H1 (cell line): ENCODE measurements around the gene CENPM. TPM values are rescaled to one million over a fixed set of nuclear protein-coding genes. Genes with fewer than 3 reads are reported as not detected.
A peak's percentile ranks its signal among the peaks of the same experiment; 100 is the strongest.

Experiments used
- CTCF ChIA-PET: fragments of 300-600 bp; sonication (Branson Sonifier 250); formaldehyde crosslinking; loops from one replicate; lab custom pipeline; 2021; ENCODE audit not compliant: partially characterized antibody; lab: Charles Lee
- POLR2A ChIA-PET: fragments of 300-600 bp; sonication (Branson Sonifier 250); formaldehyde crosslinking; loops from one replicate; lab custom pipeline; 2021; ENCODE audit warnings: inconsistent platforms; ENCODE audit not compliant: partially characterized antibody; lab: Charles Lee
- DNase-seq, 2 experiments: peaks; one replicate each; pipeline versions ENCODE4 v3.0.0 to v3.0.0-alpha.2; 2010 to 2022; ENCODE audit warnings: low spot score in 2 of 2, low read depth in 1 of 2, mixed read lengths in 1 of 2
- FAIRE-seq: peaks from 2 replicates; lab custom pipeline; 2011; peaks lifted over from hg19 to GRCh38; lab: Jason Lieb, UNC
- H2AFZ ChIP-seq: 2 replicates; pipeline ENCODE4 v1.8.1; 2012; ENCODE audit warnings: low read length, inconsistent platforms
- H2AK5ac ChIP-seq: 2 replicates; pipeline ENCODE4 v1.6.1; 2013; ENCODE audit warnings: low read depth, low read length
- H2BK120ac ChIP-seq: replicated peaks from 2 replicates; pipeline ENCODE3; 2013; ENCODE audit warnings: low read depth, low read length, inconsistent platforms
- H2BK12ac ChIP-seq: 2 replicates; pipeline ENCODE4 v1.6.1; 2013; ENCODE audit warnings: low read depth, low read length
- H2BK15ac ChIP-seq: 2 replicates; pipeline ENCODE4 v1.6.1; 2013; ENCODE audit warnings: low read length
- H2BK20ac ChIP-seq: 2 replicates; pipeline ENCODE4 v1.6.1; 2013; ENCODE audit warnings: low read length
- H2BK5ac ChIP-seq: 2 replicates; pipeline ENCODE4 v1.6.1; 2013; ENCODE audit warnings: low read depth, low read length
- H3K14ac ChIP-seq: 2 replicates; pipeline ENCODE4 v1.6.1; 2013; ENCODE audit warnings: inconsistent platforms; ENCODE audit not compliant: insufficient read length
- H3K18ac ChIP-seq: 2 replicates; pipeline ENCODE4 v1.6.1; 2013; ENCODE audit warnings: low read length; ENCODE audit errors: extremely low read depth
- H3K23ac ChIP-seq: 2 replicates; pipeline ENCODE4 v1.6.1; 2013; ENCODE audit warnings: inconsistent platforms; ENCODE audit not compliant: insufficient read length
- H3K23me2 ChIP-seq: 2 replicates; pipeline ENCODE4 v1.6.1; 2013; ENCODE audit warnings: low read depth, low read length
- H3K27ac ChIP-seq: 2 replicates; pipeline ENCODE4 v1.6.1; 2011; ENCODE audit warnings: low read depth, low read length, inconsistent platforms
- H3K27me3 ChIP-seq, 4 experiments: replicated peaks in 1 of 4; 1 replicate in 1 of 4; 2 replicates in 3 of 4; pipeline versions ENCODE4 v1.6.1 to v1.8.1; 2011 to 2013; ENCODE audit warnings: low read length in 3 of 4, mild to moderate bottlenecking in 3 of 4, inconsistent platforms in 2 of 4, mixed read lengths in 2 of 4, moderate library complexity in 1 of 4; ENCODE audit not compliant: control insufficient read depth in 3 of 4, insufficient read depth in 3 of 4; ENCODE audit errors: extremely low read depth in 1 of 4
- H3K36me3 ChIP-seq, 4 experiments: 2 replicates each; pipeline versions ENCODE4 v1.6.1 to v1.8.1; 2011 to 2013; ENCODE audit warnings: mild to moderate bottlenecking in 4 of 4, low read length in 3 of 4, moderate library complexity in 2 of 4, control low read depth in 1 of 4, inconsistent platforms in 1 of 4; ENCODE audit not compliant: insufficient read depth in 4 of 4, control insufficient read depth in 2 of 4
- H3K4ac ChIP-seq: replicated peaks from 2 replicates; pipeline ENCODE3; 2013; ENCODE audit warnings: low read length, low read depth, mixed read lengths, inconsistent platforms; ENCODE audit not compliant: insufficient read length
- H3K4me1 ChIP-seq, 4 experiments: replicated peaks in 1 of 4; 1 replicate in 1 of 4; 2 replicates in 3 of 4; pipeline versions ENCODE4 v1.6.1 to v1.8.1; 2011 to 2013; ENCODE audit warnings: low read length in 3 of 4, inconsistent platforms in 2 of 4, mixed read lengths in 1 of 4; ENCODE audit not compliant: insufficient read depth in 4 of 4, control insufficient read depth in 3 of 4
- H3K4me2 ChIP-seq, 2 experiments: 2 replicates each; pipeline versions ENCODE4 v1.6.1 to v1.8.1; 2011 to 2013; ENCODE audit warnings: low read depth in 2 of 2, low read length in 2 of 2, control low read depth in 1 of 2, inconsistent platforms in 1 of 2, mild to moderate bottlenecking in 1 of 2; ENCODE audit not compliant: insufficient read depth in 1 of 2
- H3K4me3 ChIP-seq, 4 experiments: fragments of 200-600, 300-600 bp in 1 of 4; sonication (generic), shearing (Covaris generic), sonication (Bioruptor Twin) in 1 of 4; 2 replicates each; pipeline versions ENCODE4 v1.5.1 to v1.8.1; 2011 to 2016; ENCODE audit warnings: low read length in 4 of 4, low read depth in 3 of 4, control low read depth in 2 of 4, inconsistent platforms in 2 of 4, mild to moderate bottlenecking in 2 of 4, mixed read lengths in 1 of 4, moderate library complexity in 1 of 4; ENCODE audit not compliant: insufficient read depth in 2 of 4; ENCODE audit errors: extremely low read depth in 1 of 4
- H3K56ac ChIP-seq: replicated peaks from 2 replicates; pipeline ENCODE3; 2013; ENCODE audit warnings: low read depth, mild to moderate bottlenecking, mixed read lengths, low read length, inconsistent platforms; ENCODE audit not compliant: insufficient read length
- H3K79me1 ChIP-seq: 2 replicates; pipeline ENCODE4 v1.6.1; 2013; ENCODE audit warnings: low read depth, low read length, control low read depth
- H3K79me2 ChIP-seq, 2 experiments: 2 replicates each; pipeline versions ENCODE4 v1.6.1 to v1.8.1; 2012 to 2013; ENCODE audit warnings: low read length in 2 of 2, mild to moderate bottlenecking in 2 of 2, inconsistent platforms in 1 of 2; ENCODE audit not compliant: insufficient read depth in 2 of 2, control insufficient read depth in 1 of 2
- H3K9ac ChIP-seq, 4 experiments: replicated peaks in 1 of 4; 1 replicate in 1 of 4; 2 replicates in 3 of 4; pipeline versions ENCODE4 v1.6.1 to v1.8.1; 2011 to 2013; ENCODE audit warnings: low read depth in 3 of 4, low read length in 3 of 4, control low read depth in 2 of 4, mild to moderate bottlenecking in 2 of 4, moderate library complexity in 2 of 4, inconsistent platforms in 1 of 4; ENCODE audit errors: extremely low read depth in 1 of 4
- H3K9me3 ChIP-seq, 2 experiments: 2 replicates each; pipeline versions ENCODE4 v1.6.1 to v1.8.1; 2012 to 2013; ENCODE audit warnings: mild to moderate bottlenecking in 2 of 2, moderate library complexity in 2 of 2, control low read depth in 1 of 2, inconsistent platforms in 1 of 2, low read depth in 1 of 2, low read length in 1 of 2, mixed read lengths in 1 of 2; ENCODE audit not compliant: insufficient read depth in 2 of 2
- H4K20me1 ChIP-seq, 2 experiments: replicated peaks in 1 of 2; 2 replicates each; pipeline versions ENCODE3 to v1.8.1; 2011 to 2013; ENCODE audit warnings: inconsistent platforms in 2 of 2, low read length in 2 of 2, mild to moderate bottlenecking in 1 of 2; ENCODE audit not compliant: insufficient read depth in 2 of 2, control insufficient read depth in 1 of 2
- H4K5ac ChIP-seq: 2 replicates; pipeline ENCODE4 v1.6.1; 2013; ENCODE audit warnings: low read length, low read depth, mixed read lengths, inconsistent platforms; ENCODE audit not compliant: insufficient read length
- H4K8ac ChIP-seq: 2 replicates; pipeline ENCODE4 v1.8.0; 2013; ENCODE audit warnings: mild to moderate bottlenecking, moderate library complexity, low read length, inconsistent platforms; ENCODE audit not compliant: insufficient read depth; ENCODE audit errors: extremely low read depth
- H4K91ac ChIP-seq: replicated peaks from 2 replicates; pipeline ENCODE3; 2013; ENCODE audit warnings: low read length, mixed read lengths, inconsistent platforms; ENCODE audit not compliant: insufficient read length
- CEBPB ChIP-seq: IDR thresholded peaks from 2 replicates; pipeline ENCODE4 v1.6.1; 2012; ENCODE audit warnings: low read depth, low read length
- EP300 ChIP-seq, 2 experiments: IDR thresholded peaks; 1 replicate in 1 of 2; 2 replicates in 1 of 2; pipeline ENCODE4 v1.6.1; 2011 to 2012; ENCODE audit warnings: low read depth in 2 of 2, low read length in 2 of 2, mild to moderate bottlenecking in 2 of 2, borderline replicate concordance in 1 of 2, inconsistent platforms in 1 of 2, moderate library complexity in 1 of 2
- FOSL1 ChIP-seq: IDR thresholded peaks from 2 replicates; pipeline ENCODE4 v1.6.1; 2011; ENCODE audit warnings: mild to moderate bottlenecking, low read depth, low read length, moderate library complexity; ENCODE audit not compliant: insufficient read depth
- JUN ChIP-seq: IDR thresholded peaks from 2 replicates; pipeline ENCODE4 v1.6.1; 2011; ENCODE audit warnings: low read depth, mild to moderate bottlenecking, improper control_type of control experiment, low read length
- KDM1A ChIP-seq: fragments of 200-600, 300-600 bp; sonication (generic); IDR thresholded peaks from 2 replicates; pipeline ENCODE4 v1.7.1; 2016; ENCODE audit warnings: mild to moderate bottlenecking, low read length, borderline replicate concordance
- NANOG ChIP-seq: IDR thresholded peaks from 2 replicates; pipeline ENCODE4 v1.6.1; 2011; ENCODE audit warnings: low read length, low read depth, mild to moderate bottlenecking, inconsistent platforms; ENCODE audit not compliant: insufficient read depth, poor library complexity, severe bottlenecking
- SIN3A ChIP-seq, 2 experiments: IDR thresholded peaks in 1 of 2; conservative IDR thresholded peaks in 1 of 2; 2 replicates each; pipeline ENCODE4 v1.6.1; 2011 to 2012; ENCODE audit warnings: low read length in 2 of 2, improper control_type of control experiment in 1 of 2, low read depth in 1 of 2, mild to moderate bottlenecking in 1 of 2
- SP1 ChIP-seq: IDR thresholded peaks from 2 replicates; pipeline ENCODE4 v1.6.1; 2011; ENCODE audit warnings: low read depth, low read length
- WGBS, 2 experiments: shearing (Covaris generic) in 1 of 2; methylation state at CpG; one replicate each; pipeline versions ENCODE4 v1.1.6 to v1.1.7; 2013 to 2015; ENCODE audit warnings: low lambda C conversion rate in 2 of 2, mixed read lengths in 2 of 2, inconsistent platforms in 1 of 2, low coverage in 1 of 2, missing lambda C conversion rate in 1 of 2; ENCODE audit not compliant: insufficient replicate concordance in 2 of 2, insufficient coverage in 1 of 2, insufficient read length in 1 of 2; ENCODE audit errors: extremely low coverage in 1 of 2, missing lambda C conversion rate in 1 of 2; 5-methylcytosine and 5-hydroxymethylcytosine counted together
- polyA plus RNA-seq, 7 experiments: library from polyadenylated mRNA; depleted of rRNA in 3 of 7; stranded (reverse) in 5 of 7; unstranded in 2 of 7; fragments of >200 nt in 5 of 7; fragments of 200-250 nt in 2 of 7; gene quantifications; 1 replicate in 5 of 7; 2 replicates in 1 of 7; 4 replicates in 1 of 7; pipeline versions ENCODE4 v1.2.1 to v1.2.3, GENCODE V29; 2011 to 2013; ENCODE audit warnings: missing spikeins in 2 of 7, mixed read lengths in 2 of 7
- total RNA-seq: library from RNA; stranded (reverse); fragmentation: NEBNext Ultra II Directional; extraction: Animal tissue kit (Norgen Biotek cat#: 25700); gene quantifications from 2 replicates; pipeline ENCODE4 v1.2.1, GENCODE V29; 2021

CENPM gene
- total and polyA plus RNA-seq, 2 of the 8 experiments (the other 6 are each of a cell fraction or from before 2014, with no cell fraction given), result 32.0 to 80.4 TPM

GRCh38 chr22:41917903-41918791 is 28.8 kb downstream of the CENPM start:
- Histone ChIP-seq H2BK5ac (no peak overlapping the region), H2BK12ac (peak overlapping the region; percentile 55; the same call in 1 of the 2 replicates), H4K91ac (no peak overlapping the region), H2AFZ (no peak overlapping the region), H3K23me2 (peaks cover 12% of the 10 kb centered on the region; the same call in 1 of the 2 replicates), H3K27me3 (peaks cover 44 to 87% (median 76%) of the 10 kb centered on the region in 4 experiments), H2BK15ac (0 out of 2 replicates have a peak overlapping the region, but pooled peaks have one; percentile 48), H3K18ac (no peak overlapping the region), H3K14ac (no peak overlapping the region), H3K4ac (no peak overlapping the region), H3K27ac (no peak overlapping the region), H3K9ac (no peak overlapping the region), H4K8ac (no peak overlapping the region), H3K36me3 (peaks cover 0 to 5% (median 0%) of the 10 kb centered on the region in 4 experiments; a peak in 1 of 8 replicates), H3K4me2 (no peak overlapping the region; a peak in 1 of 4 replicates), H2BK120ac (no peak overlapping the region), H4K20me1 (peaks cover 0 to 16% of the 10 kb centered on the region in 2 experiments), H3K79me1 (no peaks in the 10 kb centered on the region), H2AK5ac (no peak overlapping the region), H2BK20ac (no peak overlapping the region), H3K4me1 (peaks cover 0 to 20% (median 13%) of the 10 kb centered on the region in 4 experiments; a peak in 6 of 7 replicates), H3K56ac (no peak overlapping the region), H4K5ac (no peak overlapping the region), H3K23ac (no peak overlapping the region), H3K79me2 (no peaks in the 10 kb centered on the region), H3K9me3 (no peaks in the 10 kb centered on the region), H3K4me3 (no peak overlapping the region)
- TF ChIP-seq EP300 (IDR thresholded peaks at IDR 0.05; ENCODE audit: borderline replicate concordance in 1 of 2, low read depth in 2 of 2, low read length in 2 of 2) (no peak), SP1 (no peak), NANOG (no peak), SIN3A (conservative IDR thresholded peaks at IDR 0.05 in 1 of 2, IDR thresholded peaks at IDR 0.05 in 1 of 2; ENCODE audit: low read depth in 1 of 2, low read length in 2 of 2) (no peak), FOSL1 (no peak), KDM1A (no peak), CEBPB (no peak), JUN (no peak)
- FAIRE-seq, result no peak
- CTCF ChIA-PET, result interaction anchor here (0.6 to 2.9 kb wide), 4 partner anchors 10 to 23 kb away, joined by 3 to 10 read pairs (median 4); no protein-coding TSS in a partner anchor
- DNase-seq, result no peak
- 85% methylated on average over 22 of the region's 23 CpGs; no CpG with 5 or more reads in 1 of the 2 experiments for whole genome bisulfite sequencing, 2 experiments
- POLR2A ChIA-PET, result interaction anchor here (0.6 to 1.8 kb wide), 2 partner anchors 10 to 13 kb away, joined by 3 to 5 read pairs; no protein-coding TSS in a partner anchor
